Endodermal cell (in vitro differentiated cells): ENCODE measurements around the gene GAB3. TPM values are rescaled to one million over a fixed set of nuclear protein-coding genes. Genes with fewer than 3 reads are reported as not detected.

Source experiments
- DNase-seq: peaks from one replicate; pipeline ENCODE4 v3.0.0-alpha.2; 2017
- H3K27ac ChIP-seq: 2 replicates; pipeline ENCODE4 v1.5.1; 2013; ENCODE audit warnings: mild to moderate bottlenecking, low read depth, low read length, moderate library complexity
- H3K27me3 ChIP-seq: 2 replicates; pipeline ENCODE4 v1.6.1; 2013; ENCODE audit warnings: mild to moderate bottlenecking, low read length, moderate library complexity; ENCODE audit not compliant: insufficient read depth, control insufficient read depth, poor library complexity, severe bottlenecking
- H3K36me3 ChIP-seq: 2 replicates; pipeline ENCODE4 v1.7.0; 2013; ENCODE audit warnings: mild to moderate bottlenecking, low read length, moderate library complexity; ENCODE audit not compliant: control insufficient read depth, insufficient read depth
- H3K4me1 ChIP-seq: one replicate; pipeline ENCODE4 v1.7.0; 2013; ENCODE audit warnings: low read length; ENCODE audit not compliant: control insufficient read depth, insufficient read depth
- H3K4me3 ChIP-seq: 2 replicates; pipeline ENCODE4 v1.5.1; 2013; ENCODE audit warnings: mild to moderate bottlenecking, low read length, moderate library complexity
- H3K9ac ChIP-seq: 2 replicates; pipeline ENCODE4 v1.6.1; 2013; ENCODE audit warnings: mild to moderate bottlenecking, low read length, moderate library complexity; ENCODE audit not compliant: poor library complexity, severe bottlenecking; ENCODE audit errors: extremely low read depth
- H3K9me3 ChIP-seq: 2 replicates; pipeline ENCODE4 v1.6.1; 2013; ENCODE audit warnings: mild to moderate bottlenecking, low read length, moderate library complexity; ENCODE audit not compliant: control insufficient read depth
- H3K27ac Mint-ChIP-seq: 2 replicates; pipeline ENCODE4 v1.8.0; 2020; ENCODE audit warnings: mixed read lengths
- H3K27me3 Mint-ChIP-seq: 2 replicates; pipeline ENCODE4 v1.8.0; 2021; ENCODE audit warnings: mild to moderate bottlenecking, mixed read lengths; ENCODE audit not compliant: insufficient read depth
- H3K36me3 Mint-ChIP-seq: 2 replicates; pipeline ENCODE4 v1.8.0; 2020; ENCODE audit warnings: low read depth, mixed read lengths
- H3K4me1 Mint-ChIP-seq: 2 replicates; pipeline ENCODE4 v1.8.0; 2020; ENCODE audit warnings: mixed read lengths
- H3K4me3 Mint-ChIP-seq: 2 replicates; pipeline ENCODE4 v1.8.0; 2020; ENCODE audit warnings: mild to moderate bottlenecking, moderate library complexity, mixed read lengths
- H3K9me3 Mint-ChIP-seq: 2 replicates; pipeline ENCODE4 v1.8.0; 2020; ENCODE audit warnings: mild to moderate bottlenecking, mixed read lengths
- CTCF ChIP-seq: fragments of 200-600 bp; sonication (generic); conservative IDR thresholded peaks from 2 replicates; pipeline ENCODE4 v1.5.0; 2021; ENCODE audit warnings: antibody characterized with exemption, mild to moderate bottlenecking
- WGBS, 2 experiments: methylation state at CpG; one replicate each; pipeline versions ENCODE4 v1.1.5 to v1.1.7; 2013; ENCODE audit warnings: missing lambda C conversion rate in 2 of 2, mixed read lengths in 1 of 2; ENCODE audit not compliant: insufficient coverage in 1 of 2, insufficient read length in 1 of 2; 5-methylcytosine and 5-hydroxymethylcytosine counted together
- total RNA-seq, 2 donors: library from RNA; stranded (reverse); fragmentation: NEBNext Ultra II Directional in 1 of 2; extraction: Animal tissue kit (Norgen Biotek cat#: 25700) in 1 of 2; gene quantifications; 2 replicates in 1 of 2; 3 replicates in 1 of 2; pipeline ENCODE4 v1.2.1, GENCODE V29; 2021

The GAB3 gene
- total RNA-seq, 2 donors from 2014 or later: 0.13 to 0.55 TPM

DNA sequence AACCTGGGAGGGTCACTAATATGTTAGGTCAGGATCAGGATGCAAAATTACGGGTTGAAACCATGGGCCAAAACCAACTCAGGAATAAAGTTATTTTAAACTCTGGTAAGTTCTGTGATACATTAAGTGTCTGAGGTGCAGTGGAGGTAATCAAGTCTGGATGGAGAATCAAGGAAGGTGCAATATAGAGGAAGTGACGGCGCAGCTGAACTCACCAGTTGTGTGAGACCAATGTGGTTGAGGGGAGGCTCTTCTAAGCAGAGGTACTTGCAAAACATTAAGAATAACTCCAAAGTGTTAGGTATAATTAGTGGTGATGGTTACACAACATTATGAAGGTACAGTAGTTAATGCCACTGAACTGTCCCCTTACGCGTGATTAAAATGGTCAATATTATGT lies 19.7 kb downstream of the GAB3 start:
- no peak overlapping the region for H3K27ac ChIP-seq
- no peaks in the 10 kb centered on the region for H3K27me3 ChIP-seq
- WGBS, 2 experiments: 99% methylated on average over 3 of the region's 5 CpGs; no CpG with 5 or more reads in 1 of the 2 experiments
- Mint-ChIP-seq H3K27me3 (no peaks in the 10 kb centered on the region), H3K27ac (no peak overlapping the region), H3K36me3 (no peaks in the 10 kb centered on the region), H3K9me3 (peaks cover 36% of the 10 kb centered on the region), H3K4me1 (peaks cover 3% of the 10 kb centered on the region), H3K4me3 (no peak overlapping the region)
- H3K4me1 ChIP-seq: no peaks in the 10 kb centered on the region
- DNase-seq: no peak
- H3K9me3 ChIP-seq: no peaks in the 10 kb centered on the region
- H3K36me3 ChIP-seq: no peaks in the 10 kb centered on the region
- H3K4me3 ChIP-seq: no peak overlapping the region
- no peak for TF ChIP-seq CTCF
- no peak overlapping the region for H3K9ac ChIP-seq

DNA sequence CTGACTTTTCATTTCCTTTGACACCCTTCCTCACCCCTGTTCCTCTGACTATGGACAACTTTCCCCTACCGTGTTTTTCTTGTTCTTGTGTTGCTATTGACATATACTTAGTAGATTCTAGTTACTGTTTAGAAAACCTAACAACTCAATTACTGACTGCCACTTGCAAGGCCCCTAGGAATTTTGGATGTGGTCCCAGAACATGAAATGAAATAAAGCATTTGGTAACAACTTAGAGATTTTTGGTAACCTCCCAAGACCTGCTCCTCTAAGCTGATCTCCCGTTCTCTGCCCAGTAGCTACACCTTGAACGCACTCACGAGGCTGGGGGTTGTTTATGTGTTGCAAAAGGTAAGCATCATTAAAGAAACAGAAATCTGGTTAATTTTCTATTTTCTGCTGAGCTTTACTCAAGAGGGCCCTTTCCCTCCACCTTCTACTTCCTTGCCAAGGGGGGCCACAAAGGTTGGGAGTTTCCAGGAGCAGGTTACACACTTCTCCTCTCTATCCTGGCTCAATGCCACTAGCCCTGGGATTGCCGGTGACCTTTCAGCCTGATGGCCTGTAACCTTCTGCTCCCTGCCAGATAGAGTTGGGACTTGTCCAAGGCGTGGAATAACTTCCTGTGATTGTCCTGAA lies 20.5 kb downstream of the GAB3 start:
- TF ChIP-seq CTCF: no peak
- 93% methylated on average over 5 of the region's 6 CpGs; no CpG with 5 or more reads in 1 of the 2 experiments for WGBS, 2 experiments
- Mint-ChIP-seq H3K4me3 (no peak overlapping the region), H3K27ac (no peak overlapping the region), H3K9me3 (peaks cover 44% of the 10 kb centered on the region), H3K27me3 (no peaks in the 10 kb centered on the region), H3K4me1 (peaks cover 3% of the 10 kb centered on the region), H3K36me3 (no peaks in the 10 kb centered on the region)
- no peaks in the 10 kb centered on the region for H3K27me3 ChIP-seq
- no peaks in the 10 kb centered on the region for H3K4me1 ChIP-seq
- H3K9ac ChIP-seq: no peak overlapping the region
- no peak overlapping the region for H3K27ac ChIP-seq
- no peaks in the 10 kb centered on the region for H3K36me3 ChIP-seq
- H3K4me3 ChIP-seq: no peak overlapping the region
- H3K9me3 ChIP-seq: no peaks in the 10 kb centered on the region
- DNase-seq: no peak

- Histone ChIP-seq H3K4me1 (no peaks in the 10 kb centered on the region), H3K4me3 (no peak overlapping the region), H3K27ac (no peak overlapping the region), H3K9me3 (no peaks in the 10 kb centered on the region), H3K36me3 (no peaks in the 10 kb centered on the region), H3K9ac (no peak overlapping the region), H3K27me3 (no peaks in the 10 kb centered on the region)
- Mint-ChIP-seq H3K36me3 (no peaks in the 10 kb centered on the region), H3K27ac (no peak overlapping the region), H3K4me1 (peaks cover 3% of the 10 kb centered on the region), H3K9me3 (peaks cover 52% of the 10 kb centered on the region), H3K4me3 (no peak overlapping the region), H3K27me3 (no peaks in the 10 kb centered on the region)
- TF ChIP-seq CTCF: no peak
- WGBS, 2 experiments: 94 to 100% methylated on average over 2 to 3 of the region's 3 CpGs
- no peak for DNase-seq
These were observed 21.4 kb downstream of the GAB3 start for GRCh38 chrX:154729439-154729838.
